ENCODE results near the gene AKAP5.
"Not testable (repeated sequence)": the region's sequence is repeated elsewhere in the genome, so short reads cannot be mapped to it uniquely, and the experiment has no call there.

The AKAP5 gene

DNA sequence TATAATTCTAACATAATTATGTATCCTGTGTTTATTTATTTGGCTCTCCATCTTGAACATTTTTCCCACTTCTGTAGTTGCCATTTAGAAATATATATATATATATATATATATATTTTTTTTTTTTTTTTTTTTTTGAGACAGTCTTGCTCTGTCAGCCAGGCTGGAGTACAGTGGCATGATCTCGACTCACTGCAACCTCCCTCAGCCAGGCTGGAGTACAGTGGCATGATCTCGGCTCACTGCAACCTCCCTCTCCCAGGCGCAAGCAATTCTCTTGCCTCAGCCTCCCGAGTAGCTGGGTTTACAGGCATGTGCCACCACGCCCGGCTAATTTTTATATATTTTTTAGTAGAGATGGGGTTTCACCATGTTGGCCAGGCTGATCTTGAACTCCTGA, 52.4 kb downstream of the AKAP5 start:
- not testable (repeated sequence) for H3K4me3 ChIP-seq (ENCODE audit: low read length); DNase-seq (ENCODE audit: low read depth, low spot score)

DNA sequence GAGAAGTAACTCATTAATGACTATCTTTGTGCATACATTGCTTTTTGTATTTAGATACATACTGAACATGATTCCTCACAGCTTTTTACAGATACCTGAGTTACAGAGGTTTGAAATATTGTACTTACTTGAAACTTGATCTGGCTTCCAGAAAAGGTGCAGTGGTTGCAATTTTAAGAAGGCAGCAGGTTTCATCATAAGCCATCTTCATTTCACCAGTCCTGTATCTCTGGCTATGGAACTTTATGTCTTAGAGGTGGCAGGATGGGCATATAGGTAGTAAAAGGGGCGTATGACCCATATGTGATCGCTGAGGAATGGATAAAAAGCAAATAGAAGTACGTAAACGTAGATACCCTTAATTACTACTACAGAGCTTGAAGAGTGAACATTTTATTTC, 52.9 kb downstream of the AKAP5 start:
- no peak for DNase-seq (ENCODE audit: low read depth, low spot score)
- H3K4me3 ChIP-seq (ENCODE audit: low read length), result no peak overlapping the region

DNA sequence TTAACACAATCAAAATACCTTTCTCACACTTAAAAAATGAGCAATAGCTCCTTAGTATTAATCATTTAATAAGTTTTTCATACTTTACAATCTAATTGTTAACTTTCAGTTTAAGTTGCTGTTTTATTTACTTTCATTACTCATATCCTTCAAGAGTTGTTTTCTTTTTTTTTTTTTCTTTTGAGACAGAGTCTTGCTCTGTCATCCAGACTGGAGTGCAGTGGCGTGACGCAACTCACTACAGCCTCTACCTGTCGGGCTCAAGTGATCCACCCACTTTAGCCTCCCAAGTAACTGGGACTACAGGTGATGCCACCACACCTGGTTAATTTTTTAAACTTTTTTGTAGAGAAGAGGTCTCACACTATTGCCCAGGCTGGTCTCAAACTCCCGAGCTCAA, 55.4 kb downstream of the AKAP5 start:
- no peak overlapping the region for H3K4me3 ChIP-seq (ENCODE audit: low read length)
- no peak for DNase-seq (ENCODE audit: low read depth, low spot score)

DNA sequence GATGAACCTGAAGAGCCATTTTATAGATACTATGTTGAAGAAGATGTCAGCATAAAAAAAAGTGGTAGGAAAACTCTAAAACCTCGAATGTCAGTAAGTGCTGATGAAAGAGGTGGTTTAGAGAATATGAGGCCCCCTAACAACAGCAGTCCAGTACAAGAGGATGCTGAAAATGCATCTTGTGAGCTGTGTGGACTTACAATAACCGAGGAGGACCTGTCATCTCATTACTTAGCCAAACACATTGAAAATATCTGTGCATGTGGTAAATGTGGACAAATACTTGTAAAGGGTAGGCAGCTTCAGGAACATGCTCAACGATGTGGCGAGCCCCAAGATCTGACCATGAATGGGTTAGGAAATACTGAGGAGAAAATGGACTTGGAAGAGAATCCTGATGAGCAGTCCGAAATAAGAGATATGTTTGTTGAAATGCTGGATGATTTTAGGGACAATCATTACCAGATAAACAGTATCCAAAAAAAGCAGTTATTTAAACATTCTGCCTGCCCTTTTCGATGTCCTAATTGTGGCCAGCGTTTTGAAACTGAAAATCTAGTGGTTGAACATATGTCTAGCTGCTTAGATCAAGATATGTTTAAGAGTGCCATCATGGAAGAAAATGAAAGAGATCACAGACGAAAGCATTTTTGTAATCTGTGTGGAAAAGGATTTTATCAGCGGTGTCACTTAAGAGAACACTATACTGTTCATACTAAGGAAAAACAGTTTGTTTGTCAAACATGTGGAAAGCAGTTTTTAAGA, 57.5 kb downstream of the AKAP5 start:
- no peak overlapping the region for H3K4me3 ChIP-seq (ENCODE audit: low read length)
- DNase-seq (ENCODE audit: low read depth, low spot score), result no peak

Measured in Jurkat, Clone E6-1 (cell line).